RWPE2 (cell line): Measurements from ENCODE around the gene TMEM131L.

Experiments
- ATAC-seq: fragments of 200-7000 bp; cut with Tn5 transposase; 3 replicates; pipeline ENCODE4 v1.9.1; 2021; ENCODE audit warnings: low read depth
- DNase-seq: peaks from one replicate; pipeline ENCODE4 v3.0.0-alpha.2; 2020; ENCODE audit warnings: low spot score
- H3K27ac ChIP-seq: fragments of 450-650 bp; 2 replicates; pipeline ENCODE4 v1.5.1; 2017; ENCODE audit warnings: mild to moderate bottlenecking; ENCODE audit not compliant: poor library complexity, severe bottlenecking
- H3K27me3 ChIP-seq: fragments of 250-450 bp; sonication (Bioruptor Pico); 2 replicates; pipeline ENCODE4 v1.5.1; 2021; ENCODE audit warnings: mild to moderate bottlenecking, moderate library complexity; ENCODE audit not compliant: insufficient read depth, poor library complexity, severe bottlenecking
- H3K36me3 ChIP-seq: fragments of 250-450 bp; sonication (Bioruptor Pico); 2 replicates; pipeline ENCODE4 v1.5.1; 2020; ENCODE audit warnings: low read depth, mild to moderate bottlenecking, moderate library complexity
- H3K4me1 ChIP-seq: fragments of 250-450 bp; sonication (Bioruptor Pico); 2 replicates; pipeline ENCODE4 v1.5.1; 2021; ENCODE audit warnings: mild to moderate bottlenecking, moderate library complexity; ENCODE audit not compliant: insufficient read depth, poor library complexity, severe bottlenecking
- H3K4me3 ChIP-seq: fragments of 250-450 bp; sonication (Bioruptor Pico); 2 replicates; pipeline ENCODE4 v1.5.1; 2021; ENCODE audit warnings: mild to moderate bottlenecking, moderate library complexity; ENCODE audit not compliant: severe bottlenecking
- H3K9me3 ChIP-seq: fragments of 250-450 bp; sonication (Bioruptor Pico); 2 replicates; pipeline ENCODE4 v1.5.1; 2021; ENCODE audit warnings: mild to moderate bottlenecking, moderate library complexity; ENCODE audit not compliant: severe bottlenecking
- TF ChIP-seq, protein P1 (sequence below): fragments of 450-650 bp; IDR thresholded peaks from one replicate; pipeline ENCODE4 v1.5.1; 2017; ENCODE audit warnings: mild to moderate bottlenecking, moderate library complexity; ENCODE audit not compliant: poor library complexity, severe bottlenecking

TMEM131L gene

DNA sequence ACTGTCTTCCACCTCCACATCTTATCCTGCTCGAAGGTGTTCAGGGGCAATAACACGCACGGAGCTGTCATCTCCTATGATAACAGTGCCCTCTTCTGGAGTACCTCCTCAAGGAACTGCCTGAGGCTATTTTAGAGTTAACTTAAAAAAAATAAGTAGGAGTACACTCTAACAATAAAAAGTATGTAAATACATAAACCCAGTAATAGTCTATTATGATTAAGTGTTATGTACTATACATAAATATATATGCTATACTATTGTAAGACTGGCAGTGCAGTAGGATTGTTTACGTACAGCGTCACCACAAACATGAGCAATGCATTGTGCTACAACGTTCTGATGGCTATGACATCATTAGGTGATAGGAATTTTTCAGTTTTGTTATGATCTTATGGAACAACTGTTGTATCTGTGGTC is 183.4 kb downstream of the TMEM131L start:
- TF ChIP-seq, protein P1, sequence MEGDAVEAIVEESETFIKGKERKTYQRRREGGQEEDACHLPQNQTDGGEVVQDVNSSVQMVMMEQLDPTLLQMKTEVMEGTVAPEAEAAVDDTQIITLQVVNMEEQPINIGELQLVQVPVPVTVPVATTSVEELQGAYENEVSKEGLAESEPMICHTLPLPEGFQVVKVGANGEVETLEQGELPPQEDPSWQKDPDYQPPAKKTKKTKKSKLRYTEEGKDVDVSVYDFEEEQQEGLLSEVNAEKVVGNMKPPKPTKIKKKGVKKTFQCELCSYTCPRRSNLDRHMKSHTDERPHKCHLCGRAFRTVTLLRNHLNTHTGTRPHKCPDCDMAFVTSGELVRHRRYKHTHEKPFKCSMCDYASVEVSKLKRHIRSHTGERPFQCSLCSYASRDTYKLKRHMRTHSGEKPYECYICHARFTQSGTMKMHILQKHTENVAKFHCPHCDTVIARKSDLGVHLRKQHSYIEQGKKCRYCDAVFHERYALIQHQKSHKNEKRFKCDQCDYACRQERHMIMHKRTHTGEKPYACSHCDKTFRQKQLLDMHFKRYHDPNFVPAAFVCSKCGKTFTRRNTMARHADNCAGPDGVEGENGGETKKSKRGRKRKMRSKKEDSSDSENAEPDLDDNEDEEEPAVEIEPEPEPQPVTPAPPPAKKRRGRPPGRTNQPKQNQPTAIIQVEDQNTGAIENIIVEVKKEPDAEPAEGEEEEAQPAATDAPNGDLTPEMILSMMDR: peak; percentile 40
- H3K36me3 ChIP-seq: no peaks in the 10 kb centered on the region
- ATAC-seq (no peak), DNase-seq (no peak)
- peaks cover 19% of the 10 kb centered on the region for H3K4me1 ChIP-seq
- no peaks in the 10 kb centered on the region for H3K27me3 ChIP-seq
- H3K27ac ChIP-seq: no peak overlapping the region
- no peak overlapping the region for H3K4me3 ChIP-seq
- no peaks in the 10 kb centered on the region for H3K9me3 ChIP-seq

DNA sequence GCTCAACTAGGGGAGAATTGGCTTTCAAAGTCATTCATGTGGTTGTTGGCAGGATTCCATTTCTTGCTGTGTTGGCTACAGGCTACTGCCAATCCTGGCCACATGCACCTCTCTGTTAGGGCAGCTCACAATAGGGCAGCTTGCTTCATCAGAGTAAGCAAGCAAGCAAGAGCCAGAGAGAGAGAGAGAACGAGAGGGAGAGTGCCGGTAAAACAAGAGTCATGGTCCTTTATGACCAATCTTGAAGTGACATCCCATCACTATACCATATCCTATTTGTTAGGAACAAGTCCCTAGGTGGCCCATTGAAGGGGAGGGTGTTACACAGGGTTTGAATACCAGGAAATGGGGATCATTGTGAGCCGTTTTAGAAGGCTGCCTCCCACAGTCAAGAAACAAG is 185.0 kb downstream of the TMEM131L start:
- Histone ChIP-seq H3K4me1 (peaks cover 23% of the 10 kb centered on the region), H3K27ac (peak overlapping the region; percentile 66), H3K36me3 (no peaks in the 10 kb centered on the region), H3K27me3 (no peaks in the 10 kb centered on the region), H3K4me3 (no peak overlapping the region), H3K9me3 (no peaks in the 10 kb centered on the region)
- no peak for DNase-seq
- TF ChIP-seq, protein P1: no peak
- ATAC-seq: no peak

DNA sequence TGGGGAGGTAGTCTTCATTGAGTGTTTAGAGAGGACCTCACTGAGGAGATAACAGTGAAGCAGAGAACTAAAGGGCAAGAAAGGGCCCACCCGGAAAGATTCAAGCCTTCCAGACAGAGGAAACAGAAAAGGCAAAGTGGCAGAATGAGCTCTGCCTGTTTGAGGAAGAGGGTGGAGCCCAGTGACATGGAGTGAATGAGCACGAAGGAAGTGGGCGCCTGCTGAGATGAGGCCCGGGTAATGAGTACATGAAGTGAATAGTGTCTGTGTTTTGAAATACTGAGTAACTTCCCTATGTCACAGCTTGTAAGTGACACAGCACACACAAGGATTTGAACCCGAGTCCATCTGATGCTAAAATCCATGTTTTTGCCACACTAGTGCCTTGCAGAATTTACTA is 185.4 kb downstream of the TMEM131L start:
- peak overlapping the region; percentile 66 for H3K27ac ChIP-seq
- TF ChIP-seq, protein P1: no peak
- no peaks in the 10 kb centered on the region for H3K27me3 ChIP-seq
- ATAC-seq (0 out of 3 replicates have a peak, but pooled peaks have one; percentile 16), DNase-seq (no peak)
- H3K9me3 ChIP-seq: no peaks in the 10 kb centered on the region
- H3K4me1 ChIP-seq: peaks cover 28% of the 10 kb centered on the region
- H3K36me3 ChIP-seq: no peaks in the 10 kb centered on the region
- H3K4me3 ChIP-seq: no peak overlapping the region

DNA sequence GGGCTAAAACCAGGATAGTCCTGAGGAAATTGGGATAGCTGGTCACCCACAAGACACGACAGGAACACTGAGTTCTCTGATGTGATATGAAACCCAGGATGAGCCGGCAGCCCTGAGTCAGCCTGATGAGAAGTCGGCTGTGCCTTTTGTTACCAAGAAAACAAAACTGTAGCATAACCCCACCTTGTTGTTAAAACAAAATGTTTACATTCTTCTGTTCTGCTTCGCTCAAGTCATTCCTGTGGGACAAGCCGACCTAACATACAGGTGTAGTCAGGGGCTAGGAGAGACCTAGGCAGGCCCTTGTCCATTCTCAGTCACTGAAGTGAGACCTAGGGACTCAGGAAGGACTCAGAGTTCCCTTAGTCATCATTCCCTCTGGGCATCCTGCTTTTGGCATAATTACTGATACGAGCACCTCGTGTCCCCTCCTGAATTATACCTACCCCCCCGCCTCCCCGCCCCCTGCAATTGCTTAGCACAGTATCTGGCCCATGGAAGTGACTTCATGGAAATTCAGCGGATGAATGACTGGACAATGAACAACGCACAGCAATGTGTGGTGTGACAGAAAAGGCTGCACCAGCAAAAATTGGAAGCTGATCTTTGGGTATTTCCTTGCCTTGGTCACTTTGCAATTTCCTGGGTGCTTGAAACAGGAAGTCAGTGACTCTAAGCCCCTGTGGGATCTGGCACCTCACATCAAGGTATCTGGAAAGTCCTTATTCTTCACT is 186.1 kb downstream of the TMEM131L start:
- peak; percentile 84 for ATAC-seq
- TF ChIP-seq, protein P1: no peak
- Histone ChIP-seq H3K4me1 (peaks cover 31% of the 10 kb centered on the region), H3K27ac (peak overlapping the region; percentile 66), H3K27me3 (no peaks in the 10 kb centered on the region), H3K36me3 (no peaks in the 10 kb centered on the region), H3K4me3 (no peak overlapping the region), H3K9me3 (no peaks in the 10 kb centered on the region)
- DNase-seq: no peak

DNA sequence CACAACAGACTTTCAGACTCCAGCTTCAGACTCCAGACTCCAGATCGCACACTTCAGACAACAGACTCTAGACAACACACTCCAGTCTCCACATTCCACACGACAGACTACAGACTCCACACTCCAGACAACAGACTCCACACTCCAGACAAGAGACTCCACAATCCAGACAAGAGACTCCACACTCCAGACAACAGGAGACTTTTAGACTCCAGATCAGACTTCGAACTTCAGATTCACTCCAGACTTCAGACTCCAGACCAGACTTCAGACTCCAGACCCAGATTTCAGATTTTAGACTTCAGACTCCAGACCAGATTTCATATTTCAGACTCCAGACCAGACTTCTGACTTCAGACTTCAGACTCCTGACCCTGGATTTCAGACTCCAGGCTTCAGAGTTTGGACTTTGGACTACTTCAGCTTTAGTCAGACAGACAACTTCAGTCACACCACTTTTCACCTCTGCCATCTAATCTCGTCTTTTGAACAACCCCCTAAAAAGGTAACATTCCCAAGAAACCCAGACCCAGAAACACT is 188.9 kb downstream of the TMEM131L start:
- no peak for DNase-seq
- no peak overlapping the region for H3K27ac ChIP-seq

More for the DNA sequence above, 188.9 kb downstream of the TMEM131L start:
- Histone ChIP-seq H3K36me3 (no peaks in the 10 kb centered on the region), H3K4me1 (peaks cover 31% of the 10 kb centered on the region), H3K27me3 (no peaks in the 10 kb centered on the region), H3K4me3 (no peak overlapping the region), H3K9me3 (no peaks in the 10 kb centered on the region)
- no peak for ATAC-seq
- TF ChIP-seq, protein P1: no peak
